Right lobe of liver (tissue), 6 donors: Measurements from ENCODE around the gene TRHDE. TPM values are rescaled to one million over a fixed set of nuclear protein-coding genes. Genes with fewer than 3 reads are reported as not detected.

Experiments used
- ATAC-seq, 4 donors: fragments of 200-7000 bp; cut with Tn5 transposase; one replicate each; pipeline ENCODE4 v1.9.1; 2020; ENCODE audit warnings: mild to moderate bottlenecking in 4 of 4, moderate library complexity in 4 of 4
- DNase-seq, 3 donors: peaks; one replicate each; pipeline ENCODE4 v3.0.0-alpha.2; 2020
- H3K27ac ChIP-seq, 3 donors: fragments of 200-600 bp; one replicate each; pipeline ENCODE4 v1.8.0; 2022
- H3K27me3 ChIP-seq, 2 donors: fragments of 200-600 bp; one replicate each; pipeline ENCODE4 v1.8.0; 2022
- H3K36me3 ChIP-seq, 4 donors: fragments of 200-600 bp; sonication (generic) in 1 of 4; one replicate each; pipeline versions ENCODE4 v1.5.1 to v1.8.0; 2017 to 2022; ENCODE audit warnings: control low read depth in 1 of 4
- H3K4me1 ChIP-seq, 4 donors: fragments of 200-600 bp; sonication (generic) in 1 of 4; one replicate each; pipeline versions ENCODE4 v1.5.1 to v1.8.0; 2017 to 2022; ENCODE audit warnings: control low read depth in 1 of 4
- H3K4me3 ChIP-seq, 3 donors: fragments of 200-600 bp; one replicate each; pipeline ENCODE4 v1.8.0; 2022
- H3K9me3 ChIP-seq, 4 donors: fragments of 200-600 bp; sonication (generic) in 1 of 4; one replicate each; pipeline versions ENCODE4 v1.5.1 to v1.8.0; 2017 to 2022; ENCODE audit warnings: control low read depth in 1 of 4
- POLR2A ChIP-seq: fragments of 450-650 bp; IDR thresholded peaks from one replicate; pipeline ENCODE4 v1.6.1; 2017; ENCODE audit warnings: antibody characterized with exemption, mild to moderate bottlenecking
- WGBS: methylation state at CpG from one replicate; pipeline ENCODE4 v1.1.6; 2018; ENCODE audit warnings: low coverage, low lambda C conversion rate; ENCODE audit not compliant: insufficient coverage; ENCODE audit errors: missing lambda C conversion rate; 5-methylcytosine and 5-hydroxymethylcytosine counted together
- intact Hi-C, 2 donors: fragments of 100-400 bp; cut with DNase I; formaldehyde crosslinking; loops; one replicate each; pipeline versions ENCODE4 v1.11.2 to v1.14.1; 2022
- long read RNA-seq: library from polyadenylated mRNA; unstranded; transcript quantifications from one replicate; pipeline ENCODE4 v2.0.0, GENCODE V29; 2019
- total RNA-seq, 6 experiments: library from RNA; depleted of rRNA in 2 of 6; stranded (reverse); fragments of >200 nt in 2 of 6; fragmentation: NEBNext Ultra II Directional in 3 of 6; extraction: Animal tissue kit (Norgen Biotek cat#: 25700) in 3 of 6; gene quantifications; one replicate each; pipeline versions ENCODE4 v1.1.0 to v1.2.4, GENCODE V29; 2016 to 2023
- TF ChIP-seq, protein P1 (sequence below), 4 donors: fragments of 200-600 bp in 3 of 4; fragments of 450-650 bp in 1 of 4; IDR thresholded peaks; one replicate each; pipeline versions ENCODE4 v1.5.1 to v1.8.0; 2016 to 2022; ENCODE audit warnings: antibody characterized with exemption in 4 of 4, mild to moderate bottlenecking in 2 of 4
- donor health status: DM: no; HTN: yes; CAD: no.
- donor health status: DM: no; HTN: no; CAD: no.
- donor health status: DM: no; HTN: no; CAD: no.
- donor health status: DM: no; HTN: yes; CAD: no.
- donor health status: DM: no; HTN: yes; CAD: no.

The TRHDE gene, protein sequence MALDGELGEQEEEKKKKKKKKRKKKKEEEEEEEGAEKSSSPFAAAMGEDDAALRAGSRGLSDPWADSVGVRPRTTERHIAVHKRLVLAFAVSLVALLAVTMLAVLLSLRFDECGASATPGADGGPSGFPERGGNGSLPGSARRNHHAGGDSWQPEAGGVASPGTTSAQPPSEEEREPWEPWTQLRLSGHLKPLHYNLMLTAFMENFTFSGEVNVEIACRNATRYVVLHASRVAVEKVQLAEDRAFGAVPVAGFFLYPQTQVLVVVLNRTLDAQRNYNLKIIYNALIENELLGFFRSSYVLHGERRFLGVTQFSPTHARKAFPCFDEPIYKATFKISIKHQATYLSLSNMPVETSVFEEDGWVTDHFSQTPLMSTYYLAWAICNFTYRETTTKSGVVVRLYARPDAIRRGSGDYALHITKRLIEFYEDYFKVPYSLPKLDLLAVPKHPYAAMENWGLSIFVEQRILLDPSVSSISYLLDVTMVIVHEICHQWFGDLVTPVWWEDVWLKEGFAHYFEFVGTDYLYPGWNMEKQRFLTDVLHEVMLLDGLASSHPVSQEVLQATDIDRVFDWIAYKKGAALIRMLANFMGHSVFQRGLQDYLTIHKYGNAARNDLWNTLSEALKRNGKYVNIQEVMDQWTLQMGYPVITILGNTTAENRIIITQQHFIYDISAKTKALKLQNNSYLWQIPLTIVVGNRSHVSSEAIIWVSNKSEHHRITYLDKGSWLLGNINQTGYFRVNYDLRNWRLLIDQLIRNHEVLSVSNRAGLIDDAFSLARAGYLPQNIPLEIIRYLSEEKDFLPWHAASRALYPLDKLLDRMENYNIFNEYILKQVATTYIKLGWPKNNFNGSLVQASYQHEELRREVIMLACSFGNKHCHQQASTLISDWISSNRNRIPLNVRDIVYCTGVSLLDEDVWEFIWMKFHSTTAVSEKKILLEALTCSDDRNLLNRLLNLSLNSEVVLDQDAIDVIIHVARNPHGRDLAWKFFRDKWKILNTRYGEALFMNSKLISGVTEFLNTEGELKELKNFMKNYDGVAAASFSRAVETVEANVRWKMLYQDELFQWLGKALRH
- total RNA-seq: 1 to 10 TPM in 2 of 6 experiments, under 1 TPM in 4; 0.10 to 4.3 (median 0.90) TPM
- long read RNA-seq: 0 reads

DNA sequence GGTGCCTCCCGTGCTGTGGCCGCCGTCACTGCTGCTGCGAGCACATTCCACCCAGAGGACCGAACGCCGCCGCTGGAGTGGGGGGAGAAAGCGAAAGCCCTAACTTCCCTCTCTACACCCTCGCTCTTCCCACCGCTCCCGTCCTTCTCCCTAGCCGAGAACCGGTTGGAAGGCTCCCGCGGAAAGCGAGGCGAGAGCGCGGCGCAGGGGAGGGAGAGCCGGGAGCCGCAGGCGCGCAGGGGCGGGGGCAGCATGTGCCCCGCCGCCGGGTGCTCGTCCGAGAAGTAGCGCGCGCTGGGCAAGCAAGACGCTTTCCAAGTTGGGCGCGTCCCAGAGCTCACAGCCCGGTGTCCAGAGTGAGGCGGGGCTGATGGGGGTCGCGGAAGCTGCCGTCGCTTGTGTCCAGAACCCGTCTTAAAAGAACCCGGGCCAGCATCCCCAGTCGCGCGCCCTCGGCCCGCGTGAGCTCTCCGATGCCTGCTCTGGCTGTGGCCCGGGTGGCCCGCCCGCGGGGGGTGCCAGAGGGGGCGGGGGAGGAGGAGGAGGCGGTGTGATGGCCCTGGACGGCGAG is at the start of gene TRHDE:
Gene TRHDE (plus strand): TSS at position 280 of the 571 bp plus-strand sequence. CDS start 274 bp downstream, at position 554.
- DNase-seq (peak; percentile 32 to 53 (median 51)), ATAC-seq (peak; percentile 34 to 55 (median 46))
- TF ChIP-seq, protein P1, sequence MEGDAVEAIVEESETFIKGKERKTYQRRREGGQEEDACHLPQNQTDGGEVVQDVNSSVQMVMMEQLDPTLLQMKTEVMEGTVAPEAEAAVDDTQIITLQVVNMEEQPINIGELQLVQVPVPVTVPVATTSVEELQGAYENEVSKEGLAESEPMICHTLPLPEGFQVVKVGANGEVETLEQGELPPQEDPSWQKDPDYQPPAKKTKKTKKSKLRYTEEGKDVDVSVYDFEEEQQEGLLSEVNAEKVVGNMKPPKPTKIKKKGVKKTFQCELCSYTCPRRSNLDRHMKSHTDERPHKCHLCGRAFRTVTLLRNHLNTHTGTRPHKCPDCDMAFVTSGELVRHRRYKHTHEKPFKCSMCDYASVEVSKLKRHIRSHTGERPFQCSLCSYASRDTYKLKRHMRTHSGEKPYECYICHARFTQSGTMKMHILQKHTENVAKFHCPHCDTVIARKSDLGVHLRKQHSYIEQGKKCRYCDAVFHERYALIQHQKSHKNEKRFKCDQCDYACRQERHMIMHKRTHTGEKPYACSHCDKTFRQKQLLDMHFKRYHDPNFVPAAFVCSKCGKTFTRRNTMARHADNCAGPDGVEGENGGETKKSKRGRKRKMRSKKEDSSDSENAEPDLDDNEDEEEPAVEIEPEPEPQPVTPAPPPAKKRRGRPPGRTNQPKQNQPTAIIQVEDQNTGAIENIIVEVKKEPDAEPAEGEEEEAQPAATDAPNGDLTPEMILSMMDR (IDR thresholded peaks at IDR 0.05): no peak
- TF ChIP-seq POLR2A: no peak
- intact Hi-C loops: loop anchor here in 1 of 2 donors (10.0 kb wide), 1 partner anchor 337 kb away; the partner anchor contains the start of gene TPH2
- H3K36me3 ChIP-seq: no peaks in the 10 kb centered on the region
- H3K4me3 ChIP-seq: peak within 1 kb of the TSS; percentile 33 to 54 (median 44)
- peak within 1 kb of the TSS in 1 of 3 donors; percentile 33 for H3K27ac ChIP-seq
- H3K4me1 ChIP-seq: peaks cover 0 to 12% (median 2%) of the 10 kb centered on the region in 4 donors
- no peaks in the 10 kb centered on the region for H3K27me3 ChIP-seq
- no peaks in the 10 kb centered on the region for H3K9me3 ChIP-seq
- WGBS: 0% methylated on average over 28 of the region's 60 CpGs

DNA sequence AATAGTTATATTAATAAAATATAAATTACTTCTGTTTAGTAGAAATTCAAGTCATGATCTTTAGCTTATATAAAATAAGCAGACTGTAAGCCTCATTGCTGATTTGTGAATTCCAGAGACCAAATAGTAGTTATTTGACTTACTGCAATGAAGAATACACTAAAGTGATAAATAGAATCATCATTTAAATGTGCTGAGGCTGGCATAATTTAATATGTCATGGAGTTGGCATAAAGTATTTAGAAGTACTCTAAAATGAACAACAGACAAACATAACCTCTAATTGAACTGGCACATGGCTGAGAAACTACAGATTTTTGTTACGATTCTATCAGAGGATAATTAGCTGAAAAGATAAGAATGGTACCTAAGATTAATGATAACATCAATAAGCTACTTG is 45.7 kb upstream of the TRHDE start:
- no peak for ATAC-seq
- intact Hi-C loops: no loop called here
- WGBS: 50% methylated on average over 1 of the region's 1 CpG
- TF ChIP-seq POLR2A: no peak
- TF ChIP-seq, protein P1 (IDR thresholded peaks at IDR 0.05): no peak
- DNase-seq: no peak
- Histone ChIP-seq H3K4me3 (no peak overlapping the region), H3K36me3 (no peaks in the 10 kb centered on the region), H3K4me1 (no peaks in the 10 kb centered on the region), H3K27ac (no peak overlapping the region), H3K9me3 (no peaks in the 10 kb centered on the region), H3K27me3 (no peaks in the 10 kb centered on the region)

- ATAC-seq: no peak
- H3K36me3 ChIP-seq: no peaks in the 10 kb centered on the region
- TF ChIP-seq POLR2A: no peak
- TF ChIP-seq, protein P1 (IDR thresholded peaks at IDR 0.05): no peak
- no peak for DNase-seq
- no peaks in the 10 kb centered on the region for H3K4me1 ChIP-seq
- no peak overlapping the region for H3K27ac ChIP-seq
- no peaks in the 10 kb centered on the region for H3K9me3 ChIP-seq
- no peak overlapping the region for H3K4me3 ChIP-seq
- no peaks in the 10 kb centered on the region for H3K27me3 ChIP-seq
- intact Hi-C loops: no loop called here
Measured at GRCh38 chr12:72228424-72228823, 43.7 kb upstream of the TRHDE start.

DNA sequence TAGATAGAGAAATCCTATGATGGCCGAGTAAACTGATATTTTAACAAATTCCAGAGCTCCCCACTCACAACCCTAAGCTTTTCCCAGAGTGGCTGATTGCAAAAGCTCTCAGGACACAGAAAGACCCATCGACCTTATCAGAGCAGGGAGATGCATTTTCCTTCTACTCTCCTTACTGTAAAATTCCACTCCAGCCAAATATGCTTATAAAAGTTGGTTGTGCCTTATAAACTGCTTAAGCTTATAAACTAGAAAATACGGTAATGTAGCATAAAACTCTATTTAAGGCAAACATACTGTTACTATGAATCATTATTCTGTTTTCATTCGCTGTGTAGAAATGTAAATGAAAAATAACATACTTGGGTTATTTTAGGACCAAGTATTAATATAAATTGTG is 41.6 kb upstream of the TRHDE start:
- Histone ChIP-seq H3K4me3 (no peak overlapping the region), H3K36me3 (no peaks in the 10 kb centered on the region), H3K4me1 (no peaks in the 10 kb centered on the region), H3K27ac (no peak overlapping the region), H3K27me3 (no peaks in the 10 kb centered on the region), H3K9me3 (no peaks in the 10 kb centered on the region)
- ATAC-seq: no peak
- WGBS: 45% methylated on average over 4 of the region's 4 CpGs
- TF ChIP-seq, protein P1 (IDR thresholded peaks at IDR 0.05): no peak
- TF ChIP-seq POLR2A: no peak
- intact Hi-C loops: no loop called here
- no peak for DNase-seq
